A673 (cell line): ENCODE results near the gene DAB2IP. TPM values are rescaled to one million over a fixed set of nuclear protein-coding genes. Genes with fewer than 3 reads are reported as not detected.

ENCODE experiments used
- BruUV-seq: library from RNA; stranded (reverse); fragments of 400-500 nt; replicated peaks from 2 replicates; lab custom pipeline; 2021; lab: Mats Ljungman, UMichigan
- CTCF ChIA-PET: fragments of 300-600 bp; sonication (Branson Sonifier 250); formaldehyde crosslinking; loops from one replicate; lab custom pipeline; 2022; ENCODE audit warnings: antibody characterized with exemption; lab: Charles Lee
- POLR2A ChIA-PET: fragments of 300-600 bp; sonication (Branson Sonifier 250); formaldehyde crosslinking; loops from one replicate; lab custom pipeline; 2022; ENCODE audit warnings: antibody characterized with exemption; ENCODE audit not compliant: low non-redundant PET; lab: Charles Lee
- DNase-seq: peaks from one replicate; pipeline ENCODE4 v3.0.0-alpha.2; 2015; ENCODE audit warnings: low spot score
- H3K27ac ChIP-seq: fragments of 200-600 bp; sonication (generic); 2 replicates; pipeline ENCODE4 v1.5.1; 2016; ENCODE audit warnings: mixed run types, low read depth, mild to moderate bottlenecking, mixed read lengths, antibody characterized with exemption, low read length; ENCODE audit not compliant: poor library complexity, severe bottlenecking
- H3K27me3 ChIP-seq: fragments of 200-600 bp; sonication (generic); replicated peaks from 2 replicates; pipeline ENCODE4 v1.6.1; 2017; ENCODE audit warnings: mixed run types, low read depth, mild to moderate bottlenecking, mixed read lengths, antibody characterized with exemption, low read length; ENCODE audit not compliant: insufficient read depth, poor library complexity
- H3K36me3 ChIP-seq: fragments of 200-600 bp; sonication (generic); 2 replicates; pipeline ENCODE4 v1.6.1; 2016; ENCODE audit warnings: mixed run types, mild to moderate bottlenecking, mixed read lengths, antibody characterized with exemption, low read length; ENCODE audit not compliant: insufficient read depth, poor library complexity, severe bottlenecking
- H3K4me1 ChIP-seq: fragments of 200-600 bp; sonication (generic); 2 replicates; pipeline ENCODE4 v1.6.1; 2017; ENCODE audit warnings: mixed run types, mild to moderate bottlenecking, mixed read lengths, antibody characterized with exemption, low read length; ENCODE audit not compliant: insufficient read depth, poor library complexity, severe bottlenecking
- H3K4me3 ChIP-seq: fragments of 200-600 bp; sonication (generic); 2 replicates; pipeline ENCODE4 v1.5.1; 2016; ENCODE audit warnings: low read depth, mixed run types, mild to moderate bottlenecking, mixed read lengths, low read length; ENCODE audit not compliant: poor library complexity, severe bottlenecking
- H3K9me3 ChIP-seq: fragments of 200-600 bp; sonication (generic); 2 replicates; pipeline ENCODE4 v1.6.1; 2016; ENCODE audit warnings: mixed run types, low read depth, mild to moderate bottlenecking, mixed read lengths, antibody characterized with exemption, low read length; ENCODE audit not compliant: poor library complexity, severe bottlenecking
- CTCF ChIP-seq: fragments of 300-800, 200-600 bp; sonication (generic); conservative IDR thresholded peaks from 2 replicates; pipeline ENCODE4 v1.5.1; 2017; ENCODE audit warnings: low read depth, mild to moderate bottlenecking, antibody characterized with exemption, low read length, moderate library complexity, mixed read lengths
- EZH2 ChIP-seq: fragments of 200-600 bp; sonication (generic); IDR thresholded peaks from 2 replicates; pipeline ENCODE4 v1.6.1; 2017; ENCODE audit warnings: borderline replicate concordance, low read depth, mild to moderate bottlenecking, mixed read lengths, antibody characterized with exemption, low read length; ENCODE audit not compliant: poor library complexity, severe bottlenecking
- intact Hi-C: fragments of 100-400 bp; cut with micrococcal nuclease; formaldehyde crosslinking; loops from one replicate; pipeline ENCODE4 v1.10.0; 2022; ENCODE audit not compliant: unreplicated experiment
- total RNA-seq: library from RNA; stranded (reverse); gene quantifications from 2 replicates; pipeline ENCODE4 v1.2.3, GENCODE V29; 2021

Gene DAB2IP
- total RNA-seq, 1 experiment from 2014 or later, result 34.5 TPM

GRCh38 chr9:121771418-121771817 lies 120.0 kb downstream of the DAB2IP start:
- peaks cover 7% of the 10 kb centered on the region for H3K36me3 ChIP-seq
- intact Hi-C loops, result no loop called here
- BruUV-seq, result no TSS peak

GRCh38 chr9:121771851-121772599 lies 120.6 kb downstream of the DAB2IP start:
- Histone ChIP-seq H3K36me3 (peaks cover 7% of the 10 kb centered on the region), H3K4me3 (no peak overlapping the region), H3K27ac (no peak overlapping the region), H3K27me3 (no peaks in the 10 kb centered on the region), H3K4me1 (no peaks in the 10 kb centered on the region), H3K9me3 (no peaks in the 10 kb centered on the region)
- intact Hi-C loops, result no loop called here
- no peak for TF ChIP-seq EZH2
- no peak for TF ChIP-seq CTCF
- ChIA-PET CTCF (no interaction called here), POLR2A (no interaction called here)
- DNase-seq, result no peak
- BruUV-seq, result no TSS peak

More at GRCh38 chr9:121771418-121771817, 120.0 kb downstream of the DAB2IP start:
- Histone ChIP-seq H3K27me3 (no peaks in the 10 kb centered on the region), H3K4me1 (no peaks in the 10 kb centered on the region), H3K9me3 (no peaks in the 10 kb centered on the region), H3K4me3 (no peak overlapping the region), H3K27ac (no peak overlapping the region)
- no peak for TF ChIP-seq EZH2
- TF ChIP-seq CTCF, result no peak
- ChIA-PET POLR2A (no interaction called here), CTCF (no interaction called here)
- DNase-seq, result no peak

- H3K9me3 ChIP-seq, result no peaks in the 10 kb centered on the region
- H3K27me3 ChIP-seq, result no peaks in the 10 kb centered on the region
- no peak for DNase-seq
- intact Hi-C loops, result no loop called here
- no peak overlapping the region for H3K4me3 ChIP-seq
- peaks cover 7% of the 10 kb centered on the region for H3K36me3 ChIP-seq
- POLR2A ChIA-PET, result no interaction called here
- TF ChIP-seq EZH2, result no peak
- no TSS peak for BruUV-seq
- no peak overlapping the region for H3K27ac ChIP-seq
- no peaks in the 10 kb centered on the region for H3K4me1 ChIP-seq
- CTCF ChIA-PET, result no interaction called here
Observed at GRCh38 chr9:121772600-121773285, 121.3 kb downstream of the DAB2IP start.
